Panc1 (cell line): Measurements from ENCODE around the gene GJB4. TPM values are rescaled to one million over a fixed set of nuclear protein-coding genes. Genes with fewer than 3 reads are reported as not detected.
A peak's percentile ranks its signal among the peaks of the same experiment; 100 is the strongest.

ENCODE experiments used
- ATAC-seq: fragments of 200-7000 bp; cut with Tn5 transposase; 2 replicates; pipeline ENCODE4 v1.9.1; 2020; ENCODE audit warnings: mild to moderate bottlenecking, moderate library complexity
- BruUV-seq: library from RNA; stranded (reverse); fragments of 400-500 nt; replicated peaks from 2 replicates; lab custom pipeline; 2021; lab: Mats Ljungman, UMichigan
- CTCF ChIA-PET: fragments of 300-600 bp; sonication (Branson Sonifier 250); formaldehyde crosslinking; loops from one replicate; lab custom pipeline; 2022; ENCODE audit warnings: antibody characterized with exemption; lab: Charles Lee
- POLR2A ChIA-PET: fragments of 300-600 bp; sonication (Branson Sonifier 250); formaldehyde crosslinking; loops from one replicate; lab custom pipeline; 2022; ENCODE audit warnings: antibody characterized with exemption; lab: Charles Lee
- DNase-seq: peaks from one replicate; pipeline ENCODE4 v3.0.0-alpha.2; 2010; ENCODE audit warnings: low read depth, low spot score
- H3K27ac ChIP-seq: 2 replicates; pipeline ENCODE4 v1.5.1; 2011; ENCODE audit warnings: mild to moderate bottlenecking, low read length, inconsistent platforms
- H3K27me3 ChIP-seq: fragments of 200-500 bp; sonication (Bioruptor generic); 2 replicates; pipeline ENCODE4 v1.6.0; 2014; ENCODE audit warnings: low read length, inconsistent platforms; ENCODE audit not compliant: control insufficient read depth, insufficient read depth
- H3K36me3 ChIP-seq: fragments of 200-500 bp; sonication (Bioruptor generic); 2 replicates; pipeline ENCODE4 v1.5.1; 2014; ENCODE audit warnings: inconsistent platforms, mild to moderate bottlenecking, low read length, moderate library complexity; ENCODE audit not compliant: control insufficient read depth, insufficient read depth
- H3K4me1 ChIP-seq: 2 replicates; pipeline ENCODE4 v1.5.1; 2011; ENCODE audit warnings: inconsistent platforms, mild to moderate bottlenecking, low read length, moderate library complexity; ENCODE audit not compliant: control insufficient read depth, insufficient read depth
- H3K4me3 ChIP-seq, 2 experiments: 2 replicates each; pipeline ENCODE4 v1.5.1; 2011 to 2012; ENCODE audit warnings: low read depth in 2 of 2, low read length in 2 of 2, mild to moderate bottlenecking in 2 of 2, inconsistent platforms in 1 of 2, moderate library complexity in 1 of 2
- H3K9me3 ChIP-seq: fragments of 200-500 bp; sonication (Bioruptor generic); 2 replicates; pipeline ENCODE4 v1.5.1; 2014; ENCODE audit warnings: low read depth, mild to moderate bottlenecking, inconsistent platforms, low read length, moderate library complexity; ENCODE audit not compliant: control insufficient read depth, insufficient read depth
- CTCF ChIP-seq: fragments of 450-650 bp; IDR thresholded peaks from 2 replicates; pipeline ENCODE4 v1.5.1; 2017; ENCODE audit warnings: mild to moderate bottlenecking
- POLR2AphosphoS5 ChIP-seq: IDR thresholded peaks from 2 replicates; pipeline ENCODE4 v1.6.1; 2012; ENCODE audit warnings: mild to moderate bottlenecking, low read depth, low read length, moderate library complexity
- REST ChIP-seq, 2 experiments: IDR thresholded peaks; 2 replicates each; pipeline ENCODE4 v1.6.1; 2011 to 2012; ENCODE audit warnings: low read depth in 2 of 2, control low read depth in 1 of 2, low read length in 1 of 2, mild to moderate bottlenecking in 1 of 2, moderate library complexity in 1 of 2; ENCODE audit not compliant: insufficient read depth in 1 of 2
- SIN3A ChIP-seq: IDR thresholded peaks from 2 replicates; pipeline ENCODE4 v1.6.1; 2012; ENCODE audit warnings: low read depth, mild to moderate bottlenecking, low read length, moderate library complexity, borderline replicate concordance; ENCODE audit not compliant: insufficient read depth
- TCF7L2 ChIP-seq: IDR thresholded peaks from 2 replicates; pipeline ENCODE4 v1.6.1; 2011; ENCODE audit warnings: mild to moderate bottlenecking, low read depth, low read length, inconsistent platforms
- in situ Hi-C: cut with HindIII; loops from 2 replicates; pipeline ENCODE4 v1.10.0; 2016; ENCODE audit warnings: low sequenced_read_pairs, low pct_unique_long_range_greater_than_20kb
- intact Hi-C: fragments of 100-400 bp; cut with micrococcal nuclease; formaldehyde crosslinking; loops from one replicate; pipeline ENCODE4 v1.10.0; 2022; ENCODE audit not compliant: unreplicated experiment
- total RNA-seq: library from RNA; stranded (reverse); gene quantifications from one replicate; pipeline ENCODE4 v1.2.1, GENCODE V29; 2021; ENCODE audit not compliant: unreplicated experiment

The GJB4 gene
- total RNA-seq, 1 experiment from 2014 or later: not detected

GRCh38 chr1:34761776-34762307 is 2.3 kb downstream of the GJB4 start:
- Histone ChIP-seq H3K27ac (no peak overlapping the region), H3K4me1 (no peaks in the 10 kb centered on the region; the same call in 1 of the 2 replicates), H3K27me3 (no peaks in the 10 kb centered on the region), H3K9me3 (no peaks in the 10 kb centered on the region), H3K36me3 (no peaks in the 10 kb centered on the region), H3K4me3 (no peak overlapping the region)
- TF ChIP-seq CTCF: no peak
- no peak for TF ChIP-seq TCF7L2
- no peak for TF ChIP-seq SIN3A
- intact Hi-C loops: no loop called here
- CTCF ChIA-PET: no interaction called here
- ATAC-seq: no peak
- DNase-seq: no peak
- in situ Hi-C loops: no loop called here
- BruUV-seq: no TSS peak
- POLR2A ChIA-PET: no interaction called here

GRCh38 chr1:34762474-34763141 is 3.1 kb downstream of the GJB4 start:
- ChIA-PET CTCF (no interaction called here), POLR2A (no interaction called here)
- no peaks in the 10 kb centered on the region for H3K36me3 ChIP-seq
- H3K27ac ChIP-seq: no peak overlapping the region
- no peak overlapping the region for H3K4me3 ChIP-seq
- no peaks in the 10 kb centered on the region for H3K9me3 ChIP-seq
- no peaks in the 10 kb centered on the region; the same call in 1 of the 2 replicates for H3K4me1 ChIP-seq
- BruUV-seq: no TSS peak
- TF ChIP-seq TCF7L2 (no peak), REST (IDR thresholded peaks at IDR 0.05; ENCODE audit: insufficient read depth in 1 of 2, low read depth in 2 of 2, low read length in 1 of 2) (no peak), POLR2AphosphoS5 (no peak), CTCF (no peak), SIN3A (no peak)
- in situ Hi-C loops (no loop called here), intact Hi-C loops (no loop called here)
- no peaks in the 10 kb centered on the region for H3K27me3 ChIP-seq
- ATAC-seq (peak; percentile 39), DNase-seq (no peak)
